ENCODE data around the gene UBR2.
A peak's percentile ranks its signal among the peaks of the same experiment; 100 is the strongest.
"Not testable (repeated sequence)": the region's sequence is repeated elsewhere in the genome, so short reads cannot be mapped to it uniquely, and the experiment has no call there.

Gene UBR2

DNA sequence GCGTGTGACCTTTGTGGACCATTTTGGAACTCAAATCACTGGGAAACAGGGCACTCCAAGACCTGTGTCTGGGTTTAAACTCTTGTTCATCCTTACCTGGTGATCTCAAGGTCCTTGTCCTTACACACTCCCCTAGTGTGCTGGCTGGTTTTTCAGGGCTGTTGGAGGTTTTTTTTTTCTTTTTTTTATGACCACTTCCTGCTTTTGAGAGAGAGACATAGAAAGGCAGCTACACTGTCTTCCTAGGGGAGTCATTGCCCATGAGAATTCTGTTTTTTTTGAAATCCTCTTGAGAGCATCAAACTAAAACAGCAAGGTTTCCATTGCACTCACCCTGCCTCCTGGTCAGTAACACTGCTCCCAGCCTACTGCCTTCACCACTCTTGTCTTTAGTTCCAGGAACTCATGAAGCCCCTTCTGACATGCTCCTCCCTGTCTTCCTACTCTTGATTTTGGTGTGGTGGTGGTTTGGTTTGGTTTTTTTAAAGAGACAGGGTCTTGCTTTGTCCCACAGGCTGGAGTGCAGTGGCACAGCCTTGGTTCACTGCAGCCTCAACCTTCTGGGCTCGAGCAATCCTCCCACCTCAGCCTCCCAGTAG lies 130.0 kb downstream of the UBR2 start:
- DNase-seq, result no peak

DNA sequence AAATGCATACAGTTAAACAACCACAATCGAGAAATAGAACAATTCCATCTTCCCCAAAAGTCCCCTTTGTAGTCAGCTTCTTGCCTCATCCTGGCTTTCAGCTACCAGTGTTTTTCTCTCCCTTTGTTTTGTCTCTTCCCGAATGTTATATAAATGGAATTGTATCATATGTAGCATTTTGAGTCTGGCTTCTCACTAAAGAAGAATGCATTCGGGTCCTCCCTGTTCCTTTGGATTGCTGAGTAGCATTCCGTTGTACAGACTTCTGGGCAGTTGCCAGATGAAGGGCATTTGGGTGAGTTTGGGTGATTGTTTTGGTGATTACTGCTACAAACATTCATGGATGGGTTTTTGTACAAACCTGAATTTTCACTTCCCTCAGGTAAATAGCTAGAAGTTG lies 130.8 kb downstream of the UBR2 start:
- no peak for DNase-seq

DNA sequence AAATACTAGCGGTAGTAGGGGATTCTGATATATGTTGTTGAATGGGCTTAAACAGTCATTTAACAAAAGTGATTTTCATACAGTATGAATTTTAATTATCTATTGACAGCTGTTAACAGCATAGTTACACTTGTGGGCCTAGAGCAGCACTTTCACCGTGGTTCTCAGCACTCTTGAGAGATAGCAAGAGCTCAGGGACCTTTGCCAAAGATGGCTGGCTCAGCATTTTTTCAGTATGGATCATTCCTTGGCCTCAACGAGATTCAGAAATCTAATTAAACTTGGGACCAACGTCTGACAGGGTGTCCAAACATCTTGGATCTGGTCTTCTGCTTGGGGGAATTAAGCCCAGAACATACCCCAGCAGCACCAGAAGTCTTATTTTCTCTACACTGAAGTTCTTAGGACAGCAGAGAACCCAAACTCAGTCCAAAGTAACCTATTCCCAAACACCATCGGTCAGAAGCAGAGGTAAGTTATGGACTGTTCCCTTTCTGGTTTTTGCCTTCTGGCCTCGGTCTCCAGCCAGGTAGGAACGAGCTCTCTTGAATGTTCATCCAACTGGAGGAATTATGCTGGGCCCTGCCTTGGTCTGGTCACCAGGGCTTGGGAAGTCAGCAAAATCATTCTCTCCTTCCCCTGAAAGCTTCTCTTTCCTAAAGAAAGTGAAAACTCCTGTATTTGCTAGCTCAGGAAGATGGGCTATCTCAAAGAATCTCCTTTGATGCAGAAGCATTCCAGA lies 132.9 kb downstream of the UBR2 start:
- DNase-seq, result peak; percentile 21

DNA sequence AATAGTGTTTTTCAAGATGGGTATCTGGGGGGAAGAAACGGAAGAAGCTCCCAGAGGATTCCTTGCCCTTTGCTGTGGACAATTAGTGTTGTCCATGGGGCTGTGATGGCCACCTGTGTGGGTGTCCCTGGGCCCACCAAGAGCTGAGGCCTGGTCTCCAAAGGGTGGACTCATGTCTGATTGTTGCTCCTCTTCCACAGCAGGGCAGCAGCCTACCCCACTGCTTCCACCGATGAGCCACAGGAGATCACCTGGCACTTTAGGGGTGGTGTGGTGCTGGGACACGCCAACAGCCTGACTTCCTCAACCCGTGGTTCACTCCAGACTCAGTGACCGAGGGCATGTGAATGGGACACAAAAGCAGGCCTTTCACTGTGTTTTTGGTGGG lies 133.4 kb downstream of the UBR2 start:
- DNase-seq, result no peak

DNA sequence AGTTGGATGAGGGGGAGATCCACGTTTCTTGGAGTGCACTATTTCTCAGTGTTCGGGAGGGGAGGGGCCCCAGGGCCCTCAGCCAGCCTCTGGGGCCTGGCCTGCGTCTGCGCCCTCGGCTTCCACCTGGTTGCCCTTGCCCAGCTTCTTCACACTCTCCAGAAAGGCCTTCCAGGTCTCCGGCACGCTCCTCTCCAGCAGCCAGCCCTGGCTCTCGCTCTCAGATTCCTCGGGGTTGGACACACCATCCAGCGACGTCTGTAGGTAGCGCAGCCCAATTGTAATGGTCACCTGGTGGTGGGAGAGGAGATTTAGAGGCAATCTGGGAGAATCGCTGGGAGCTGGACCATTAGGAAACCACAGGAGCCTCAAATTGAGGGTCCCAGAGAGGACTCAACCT lies 134.4 kb downstream of the UBR2 start:
- DNase-seq, result no peak

DNA sequence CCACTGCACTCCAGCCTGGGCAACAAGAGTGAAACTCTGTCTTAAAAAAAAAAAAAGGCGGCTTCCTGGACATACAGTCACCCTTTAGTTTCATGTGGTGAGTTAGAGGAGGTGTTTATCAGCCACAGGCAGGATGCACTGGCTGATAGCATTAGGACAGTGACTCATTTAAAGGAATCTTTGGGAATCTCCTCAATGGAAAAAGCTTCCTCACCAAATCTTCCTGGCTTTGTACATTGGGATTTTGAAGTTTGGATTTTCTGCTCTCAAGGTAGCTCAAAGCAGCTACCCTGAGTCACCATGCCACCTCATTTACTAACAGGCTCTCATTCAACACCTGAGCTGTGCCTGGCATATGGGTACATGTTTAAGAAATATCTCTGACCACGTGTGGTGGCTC lies 138.4 kb downstream of the UBR2 start:
- DNase-seq, result no peak

DNA sequence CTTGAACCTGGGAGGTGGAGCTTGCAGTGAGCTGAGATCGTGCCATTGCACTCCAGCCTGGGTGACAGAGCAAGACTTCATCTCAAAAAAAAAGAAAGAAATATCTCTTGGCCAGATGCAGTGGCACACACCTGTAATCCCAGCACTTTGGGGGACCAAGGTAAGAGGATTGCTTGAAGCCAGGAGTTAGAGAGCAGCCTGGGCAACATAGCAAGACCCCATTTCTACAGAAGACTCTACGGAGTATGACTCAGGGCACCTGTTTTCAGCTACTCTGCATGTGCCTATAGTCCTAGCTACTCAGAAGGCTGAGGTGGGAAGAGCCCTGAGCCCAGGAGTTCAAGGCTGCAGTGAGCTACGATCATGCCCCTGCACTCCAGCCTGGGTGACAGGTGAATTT lies 139.0 kb downstream of the UBR2 start:
- DNase-seq, result not testable (repeated sequence)

DNA sequence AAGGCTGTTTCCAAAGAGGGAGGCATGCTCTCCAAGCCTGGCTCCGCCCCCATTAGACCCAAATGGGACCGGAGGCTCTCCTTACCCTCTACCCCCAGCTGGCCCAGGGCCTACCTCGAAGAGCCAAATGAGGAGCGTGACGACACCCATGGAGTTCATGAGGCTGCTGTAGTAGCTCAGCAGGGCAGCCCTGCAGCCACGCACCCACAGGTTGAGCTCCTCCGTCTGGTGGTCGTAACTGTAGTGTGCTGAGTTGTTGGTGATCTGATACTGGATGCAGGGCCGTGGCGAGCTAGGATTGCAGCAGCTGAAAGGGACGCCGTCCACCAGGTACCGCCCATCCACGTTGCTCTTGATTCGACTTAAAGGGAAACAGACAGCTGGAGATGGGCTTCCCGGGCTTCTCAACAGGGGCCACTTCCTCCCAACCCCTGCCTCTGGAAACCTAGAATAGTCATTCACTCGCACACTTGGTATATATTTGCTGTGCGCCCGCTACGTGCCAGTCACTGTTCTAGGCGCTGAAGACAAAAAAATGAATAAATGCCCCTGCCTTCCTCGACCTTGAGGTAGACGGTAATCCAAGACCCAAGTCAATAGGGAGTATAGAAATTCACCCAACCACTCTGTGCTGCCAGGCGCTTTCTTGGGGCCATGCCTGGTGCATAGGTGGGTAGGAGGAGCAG lies 140.6 kb downstream of the UBR2 start:
- DNase-seq, result no peak

DNA sequence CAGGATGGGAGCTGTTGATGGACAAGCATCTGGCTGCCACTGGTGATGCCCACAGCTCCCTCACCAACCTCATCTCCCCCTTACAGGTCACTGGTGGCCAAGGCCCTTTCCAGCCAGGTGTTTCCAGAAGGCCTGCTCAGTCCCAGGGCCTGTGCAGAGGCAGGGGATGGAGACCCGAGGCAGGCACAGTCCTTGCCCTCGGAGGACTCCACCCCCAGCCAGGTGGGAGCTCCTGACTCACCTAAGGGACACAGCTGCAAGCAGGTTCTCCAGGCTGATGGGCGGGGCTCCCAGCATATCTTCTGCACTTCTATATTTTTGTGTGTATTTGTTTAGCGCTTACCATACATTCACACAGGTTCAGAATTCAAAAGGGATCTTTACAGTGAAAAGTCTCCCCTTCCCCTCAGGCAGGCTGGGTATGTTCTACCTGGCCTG lies 141.1 kb downstream of the UBR2 start:
- no peak for DNase-seq

DNA sequence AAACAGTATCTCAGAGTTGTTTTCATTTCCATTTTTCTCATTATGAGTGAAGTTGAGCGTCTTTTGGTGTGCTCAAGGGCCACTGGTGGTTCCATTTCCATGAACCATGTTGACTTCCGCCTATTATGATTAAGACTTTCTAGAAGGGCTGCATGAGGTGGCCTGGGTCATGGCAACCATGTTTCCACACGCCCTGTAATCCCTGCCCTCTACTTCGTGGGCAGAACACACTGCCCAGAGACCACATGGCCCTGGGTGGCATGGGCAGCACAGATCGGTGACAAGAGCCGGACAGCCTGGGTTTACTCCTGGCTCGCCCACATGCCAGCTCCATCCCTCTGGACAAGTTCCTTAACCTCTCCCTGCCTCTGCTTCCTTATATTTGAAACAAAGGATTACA lies 143.8 kb downstream of the UBR2 start:
- DNase-seq, result no peak

DNA sequence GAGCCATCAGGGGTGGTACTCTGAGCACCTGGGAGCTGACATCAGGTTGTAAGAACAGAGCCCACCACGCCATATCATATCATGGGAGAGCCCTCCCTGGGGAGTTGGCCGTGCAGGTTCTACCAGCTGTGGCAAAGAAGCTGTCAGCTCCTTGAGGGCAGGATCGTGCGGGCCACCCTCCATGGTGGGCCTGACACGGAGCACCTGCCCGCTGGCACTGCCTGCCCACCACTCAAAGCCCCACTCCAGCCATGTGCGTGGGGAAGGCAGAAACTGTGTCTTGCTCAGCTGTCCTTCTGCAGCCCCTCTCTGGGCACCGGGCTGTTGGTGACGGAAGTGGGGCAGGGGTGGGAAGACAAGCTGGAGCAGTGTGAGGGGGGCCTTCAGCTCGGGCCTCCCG lies 144.3 kb downstream of the UBR2 start:
- no peak for DNase-seq

DNA sequence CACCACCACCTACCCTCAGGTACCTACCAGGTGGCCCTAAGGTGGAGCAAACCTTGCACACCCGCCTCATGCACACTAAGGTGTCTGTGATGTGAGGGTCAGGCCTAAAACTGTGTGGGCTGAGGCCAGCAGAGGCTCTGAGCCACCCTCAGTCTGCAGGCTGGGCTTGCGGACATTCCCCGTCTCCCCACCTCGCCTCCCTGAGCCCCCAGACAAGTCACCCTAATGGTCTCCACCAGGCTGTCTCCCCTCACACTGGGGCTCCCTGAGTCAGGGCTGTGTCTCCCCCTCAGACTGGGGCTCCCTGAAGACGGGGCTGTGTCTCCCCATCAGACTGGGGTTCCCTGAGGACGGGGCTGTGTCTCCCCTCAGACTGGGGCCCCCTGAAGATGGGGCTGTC lies 146.0 kb downstream of the UBR2 start:
- no peak for DNase-seq

DNA sequence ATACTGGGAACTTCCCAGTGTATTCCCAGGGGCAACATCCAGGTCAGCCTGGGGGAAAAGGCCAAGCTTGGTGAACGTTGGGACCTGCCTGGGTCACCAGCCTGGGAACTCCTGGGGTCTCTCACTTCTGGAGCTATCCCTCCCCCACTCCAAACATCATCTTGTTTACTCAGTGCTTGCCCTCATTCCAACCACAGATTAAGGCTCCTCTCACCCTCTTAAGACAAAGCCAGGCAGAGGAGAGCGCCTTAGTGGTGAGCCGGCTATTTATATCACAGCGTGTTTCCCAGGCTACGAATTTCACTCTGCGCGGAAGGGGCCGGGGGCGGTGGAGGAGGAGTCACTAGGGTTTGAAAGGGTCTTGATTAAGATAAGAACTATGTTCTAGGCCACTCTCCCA lies 146.5 kb downstream of the UBR2 start:
- no peak for DNase-seq

DNA sequence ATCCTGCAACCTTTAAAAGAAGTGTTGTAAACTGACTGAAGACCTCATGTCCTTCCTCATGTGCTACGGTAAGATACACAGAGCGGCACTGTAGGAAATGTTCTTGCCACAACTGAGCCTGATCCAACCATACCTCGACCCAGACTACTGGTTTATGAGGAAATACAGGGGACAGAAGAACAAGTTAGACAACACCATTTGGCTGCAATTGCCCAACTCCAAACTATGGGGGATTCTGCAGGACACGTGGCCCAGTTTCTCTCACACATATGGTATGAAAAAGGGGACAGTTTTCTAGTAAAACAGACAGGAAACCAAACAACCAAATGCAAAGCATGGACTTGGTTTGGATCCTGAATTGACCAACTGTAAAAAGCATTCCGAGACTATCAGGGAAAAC lies 148.1 kb downstream of the UBR2 start:
- DNase-seq, result no peak

DNA sequence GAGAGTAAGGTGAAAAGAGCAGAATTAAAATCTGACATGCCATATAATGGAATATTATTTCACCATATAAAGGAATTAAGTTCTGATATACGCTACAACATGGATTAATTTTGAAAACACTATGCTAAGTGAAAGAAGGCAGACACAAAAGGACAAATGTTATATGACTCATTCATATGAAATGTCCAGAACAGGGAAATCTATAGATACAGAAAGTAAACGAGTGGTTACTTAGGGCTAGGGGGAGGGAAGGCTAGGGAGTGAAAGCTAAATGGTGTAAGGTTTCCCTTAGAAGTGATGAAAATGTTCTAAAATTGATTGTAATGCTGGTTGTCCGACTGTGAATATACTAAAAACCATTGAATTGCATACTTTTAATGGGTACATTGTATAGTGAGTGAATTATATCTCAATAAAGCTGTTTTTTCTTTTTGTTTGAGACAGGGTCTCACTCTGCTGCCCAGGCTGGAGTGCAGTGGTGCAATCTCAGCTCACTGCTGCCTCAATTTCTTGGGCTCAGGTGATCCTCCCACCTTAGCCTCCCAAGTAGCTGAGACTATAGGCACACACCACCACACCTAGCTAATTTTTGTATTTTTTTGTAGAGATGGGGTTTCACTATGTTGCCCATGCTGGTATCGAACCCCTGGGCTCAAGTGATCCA lies 150.4 kb downstream of the UBR2 start:
- DNase-seq, result peak; percentile 46

DNA sequence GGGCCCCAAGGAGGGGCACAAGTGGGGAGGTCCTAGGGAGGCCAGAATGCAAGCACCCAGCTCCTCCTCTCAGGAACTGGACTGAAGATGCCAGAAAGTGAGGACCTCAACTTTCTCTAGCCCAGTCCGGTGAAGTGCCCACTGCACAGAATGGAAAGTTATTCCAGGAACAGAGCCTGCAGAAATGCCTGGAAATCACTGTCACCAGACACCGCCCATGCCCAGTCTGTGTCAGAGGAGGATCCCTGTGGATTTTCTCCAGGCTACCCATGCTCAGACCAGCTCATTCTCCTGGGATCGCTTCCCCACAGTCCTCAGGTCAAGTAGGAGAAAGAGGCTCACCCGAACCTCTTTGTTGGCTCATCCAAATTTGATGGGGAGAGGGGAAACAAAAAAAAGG lies 152.0 kb downstream of the UBR2 start:
- DNase-seq, result no peak

DNA sequence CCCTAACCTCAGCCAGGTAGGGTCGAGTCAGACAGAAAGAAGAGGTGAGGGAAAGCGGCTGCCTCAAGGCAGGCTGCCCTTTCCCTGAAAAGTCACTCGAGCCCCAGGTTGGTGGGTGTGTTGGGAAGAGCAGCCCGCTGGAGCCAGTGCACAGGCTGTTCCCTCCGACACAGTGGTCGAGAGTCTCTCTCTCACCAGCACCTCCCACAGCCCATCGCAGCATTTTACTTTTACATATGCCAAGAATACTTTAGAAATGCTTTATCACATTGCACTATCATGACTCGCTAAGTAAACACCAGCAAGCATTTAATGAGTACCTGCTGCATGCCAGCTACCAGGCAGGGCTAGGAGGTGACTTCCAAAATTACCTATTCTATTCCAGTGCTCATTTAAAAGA lies 156.9 kb downstream of the UBR2 start:
- DNase-seq, result no peak

DNA sequence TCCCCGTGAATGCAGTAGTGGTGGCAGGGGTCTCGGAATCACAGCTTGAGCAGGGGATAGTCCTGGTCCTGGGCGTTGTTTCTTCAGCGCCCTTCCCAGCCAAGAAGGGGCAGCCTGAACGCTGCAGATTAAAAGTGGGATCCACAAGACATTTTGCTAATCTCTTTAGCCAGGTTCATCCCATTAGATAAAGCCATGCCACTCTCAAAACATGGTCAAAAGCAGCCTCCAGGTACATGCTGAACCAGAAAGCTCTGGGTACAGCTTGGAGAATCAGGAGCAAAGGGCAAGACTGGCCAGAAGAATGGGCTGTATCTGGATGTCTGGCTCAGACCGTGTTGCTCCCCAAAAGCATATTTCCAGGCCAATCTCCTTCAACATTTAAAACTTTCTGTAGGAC lies 158.7 kb downstream of the UBR2 start, which contains the start of gene PRPH2:
TSS of gene PRPH2 (minus strand) at position 101 of the 400 bp plus-strand sequence. CDS start 263 bp downstream, outside the sequence.
- no peak for DNase-seq

DNA sequence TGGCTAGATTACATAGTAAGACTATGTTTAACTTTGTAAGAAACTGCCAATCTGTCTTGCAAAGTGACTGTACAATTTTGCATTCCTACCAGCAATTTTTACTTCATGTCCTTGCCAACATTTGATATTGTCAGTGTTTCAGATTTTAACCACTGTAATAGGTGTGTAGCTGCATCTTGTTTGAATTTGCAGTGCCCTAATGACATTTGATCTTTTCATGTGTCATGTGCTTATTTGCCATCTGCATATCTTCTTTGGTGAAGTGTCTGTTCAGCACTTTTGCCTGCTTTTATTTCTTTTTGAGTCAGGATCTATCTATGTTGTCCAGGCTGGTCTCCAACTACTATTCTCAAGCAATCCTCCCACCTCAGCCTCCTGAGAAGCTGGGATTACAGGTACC lies 161.0 kb downstream of the UBR2 start:
- DNase-seq, result no peak

DNA sequence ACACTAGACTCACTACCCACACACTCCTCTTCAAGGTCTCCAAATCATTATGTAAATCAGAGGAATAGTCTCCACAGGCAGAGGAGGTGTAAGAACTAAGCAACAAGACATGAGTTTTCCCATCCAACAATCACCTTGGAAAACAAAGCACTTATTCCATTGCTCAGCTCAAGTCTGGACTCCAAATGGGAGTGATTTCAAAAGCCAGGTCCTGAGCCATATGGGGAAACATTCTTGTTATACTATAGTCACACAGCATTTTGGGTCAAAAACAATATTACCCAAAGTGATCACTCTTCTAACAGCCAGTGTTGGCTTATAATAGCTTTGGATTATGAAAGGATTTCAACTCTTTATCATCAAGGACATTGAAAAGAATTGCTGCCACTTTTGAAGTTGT lies 162.2 kb downstream of the UBR2 start:
- DNase-seq, result no peak

DNA sequence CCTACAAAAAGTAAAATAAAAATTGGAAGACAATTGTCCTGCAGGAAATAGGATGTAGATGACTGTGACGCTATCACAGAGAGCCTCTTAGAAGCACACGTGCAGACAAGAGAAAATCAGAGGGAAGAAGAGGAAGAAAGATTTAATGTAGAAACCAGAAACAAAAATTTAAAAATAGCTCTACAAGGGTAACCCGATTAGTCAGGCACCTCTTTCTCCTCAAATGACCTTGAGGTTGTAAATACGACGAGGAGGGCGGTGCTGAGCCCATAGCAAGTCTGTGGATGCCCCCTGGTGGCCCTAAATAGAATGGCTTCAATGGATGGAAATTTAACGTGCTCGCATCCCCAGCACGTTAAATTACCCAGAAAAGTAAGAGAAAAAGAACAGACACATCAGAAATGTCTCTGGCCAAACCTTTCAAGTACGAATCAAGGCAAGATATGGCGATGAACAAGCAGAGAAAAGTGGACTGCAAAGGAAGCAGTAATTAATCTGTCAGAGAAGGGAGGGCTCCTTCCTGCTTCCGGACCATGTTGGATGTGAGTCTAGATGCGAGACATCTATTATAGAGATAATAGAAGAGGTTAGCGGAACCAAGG lies 162.8 kb downstream of the UBR2 start:
- peak; percentile 91 for DNase-seq

DNA sequence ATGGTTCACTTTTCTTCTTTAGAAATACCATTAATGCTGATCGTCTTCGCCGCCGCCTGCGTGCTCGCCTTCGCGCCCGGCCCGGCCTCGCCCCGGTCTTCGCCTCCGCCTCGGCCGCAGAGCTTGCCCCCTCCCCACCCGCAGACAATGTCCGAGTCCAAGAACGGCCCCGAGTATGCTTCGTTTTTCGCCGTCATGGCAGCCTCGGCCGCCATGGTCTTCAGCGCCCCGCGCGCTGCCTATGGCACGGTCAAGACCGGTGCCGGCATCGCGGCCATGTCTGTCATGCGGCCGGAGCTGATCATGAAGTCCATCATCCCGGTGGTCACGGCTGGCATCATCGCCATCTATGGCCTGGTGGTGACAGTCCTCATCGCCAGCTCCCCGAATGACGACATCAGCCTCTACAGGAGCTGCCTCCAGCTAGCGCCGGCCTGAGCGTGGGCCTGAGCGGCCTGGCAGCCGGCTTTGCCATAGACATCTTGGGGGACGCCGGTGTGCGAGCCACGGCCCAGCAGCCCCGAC lies 163.3 kb downstream of the UBR2 start:
- DNase-seq, result no peak

DNA sequence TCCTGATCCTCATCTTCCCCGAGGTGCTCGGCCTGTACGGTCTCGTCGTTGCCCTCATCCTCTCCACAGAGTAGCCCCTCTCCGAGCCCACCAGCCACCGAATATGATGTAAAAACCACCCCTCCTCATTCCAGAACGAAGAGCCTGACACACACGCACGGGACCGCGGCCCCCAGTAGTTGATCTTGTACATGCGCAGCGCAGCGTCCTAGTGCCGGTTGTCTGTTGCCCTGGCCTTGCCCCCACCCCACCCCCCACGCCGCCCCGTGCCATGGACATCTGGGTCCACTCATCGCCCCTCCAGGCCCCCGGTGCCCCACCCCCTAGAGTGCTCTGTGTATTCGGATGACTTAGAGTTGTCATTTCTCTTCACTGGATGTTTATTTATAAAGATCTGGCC lies 163.8 kb downstream of the UBR2 start:
- DNase-seq, result no peak

Measured in OCI-M1 (cell line).